PC-9 (cell line): ENCODE measurements around the gene CDKN2D. TPM values are rescaled to one million over a fixed set of nuclear protein-coding genes. Genes with fewer than 3 reads are reported as not detected.

Experiments used
- BruUV-seq: library from RNA; stranded (reverse); fragments of 400-500 nt; replicated peaks from 2 replicates; lab custom pipeline; 2021; lab: Mats Ljungman, UMichigan
- CTCF ChIA-PET: fragments of 300-600 bp; sonication (Branson Sonifier 250); formaldehyde crosslinking; loops from one replicate; lab custom pipeline; 2022; ENCODE audit warnings: antibody characterized with exemption; lab: Charles Lee
- POLR2A ChIA-PET: fragments of 300-600 bp; sonication (Branson Sonifier 250); formaldehyde crosslinking; loops from one replicate; lab custom pipeline; 2022; ENCODE audit warnings: antibody characterized with exemption; ENCODE audit not compliant: unreplicated experiment; lab: Charles Lee
- DNase-seq, 2 experiments: peaks; one replicate each; pipeline versions ENCODE4 v3.0.0 to v3.0.0-alpha.2; 2015 to 2022; ENCODE audit warnings: mixed read lengths in 1 of 2
- H2AFZ ChIP-seq: fragments of 200-600 bp; sonication (generic); 2 replicates; pipeline ENCODE4 v1.8.1; 2017; ENCODE audit warnings: antibody characterized with exemption
- H3F3A ChIP-seq: fragments of 200-600 bp; sonication (generic); 2 replicates; pipeline ENCODE4 v1.8.1; 2017; ENCODE audit warnings: antibody characterized with exemption, mild to moderate bottlenecking, low read depth; ENCODE audit not compliant: insufficient read depth
- H3K27ac ChIP-seq: fragments of 200-600 bp; sonication (generic); 2 replicates; pipeline ENCODE4 v1.6.1; 2016; ENCODE audit warnings: mixed run types
- H3K27me3 ChIP-seq: fragments of 200-600 bp; sonication (generic); 2 replicates; pipeline ENCODE4 v1.6.1; 2016; ENCODE audit warnings: low read depth, mixed run types; ENCODE audit not compliant: insufficient read depth
- H3K36me3 ChIP-seq: fragments of 200-600 bp; sonication (generic); 2 replicates; pipeline ENCODE4 v1.6.1; 2016; ENCODE audit warnings: low read depth, mixed run types
- H3K4me1 ChIP-seq: fragments of 200-600 bp; sonication (generic); replicated peaks from 2 replicates; pipeline ENCODE4 v1.6.1; 2016; ENCODE audit warnings: mixed run types; ENCODE audit not compliant: insufficient read depth
- H3K4me2 ChIP-seq: fragments of 200-600 bp; sonication (generic); 2 replicates; pipeline ENCODE4 v1.6.1; 2017; ENCODE audit warnings: mixed run types
- H3K4me3 ChIP-seq: fragments of 200-600 bp; sonication (generic); 2 replicates; pipeline ENCODE4 v1.6.1; 2016; ENCODE audit warnings: mixed run types
- H3K79me2 ChIP-seq: fragments of 200-600 bp; sonication (generic); 2 replicates; pipeline ENCODE4 v1.6.1; 2017; ENCODE audit warnings: low read depth, mixed run types
- H3K9me2 ChIP-seq: fragments of 200-600 bp; sonication (generic); 2 replicates; pipeline ENCODE4 v1.8.1; 2017; ENCODE audit warnings: mild to moderate bottlenecking; ENCODE audit not compliant: insufficient read depth
- H3K9me3 ChIP-seq: fragments of 200-600 bp; sonication (generic); 2 replicates; pipeline ENCODE4 v1.8.1; 2016; ENCODE audit warnings: low read depth; ENCODE audit not compliant: insufficient read depth
- H4K20me1 ChIP-seq: fragments of 200-600 bp; sonication (generic); 2 replicates; pipeline ENCODE4 v1.8.1; 2017; ENCODE audit not compliant: insufficient read depth
- CTCF ChIP-seq: fragments of 200-600 bp; sonication (generic); conservative IDR thresholded peaks from 2 replicates; pipeline ENCODE4 v1.6.1; 2017; ENCODE audit warnings: mixed run types, antibody characterized with exemption, mild to moderate bottlenecking, moderate library complexity
- EZH2 ChIP-seq: fragments of 200-600 bp; sonication (generic); IDR thresholded peaks from 2 replicates; pipeline ENCODE4 v1.8.0; 2017; ENCODE audit warnings: antibody characterized with exemption, low read depth
- intact Hi-C: fragments of 100-400 bp; cut with micrococcal nuclease; formaldehyde crosslinking; loops from one replicate; pipeline ENCODE4 v1.10.0; 2022; ENCODE audit not compliant: unreplicated experiment
- total RNA-seq: library from RNA; stranded (reverse); gene quantifications from 2 replicates; pipeline ENCODE4 v1.2.3, GENCODE V29; 2021

The CDKN2D gene
- total RNA-seq, 1 experiment from 2014 or later, result 8.3 TPM

GRCh38 chr19:10566408-10566657 is 2.4 kb downstream of the CDKN2D start:
- H2AFZ ChIP-seq, result 0 out of 2 replicates have a peak overlapping the region, but pooled peaks have one; percentile 55
- BruUV-seq, result no TSS peak
- no peaks in the 10 kb centered on the region for H3K9me2 ChIP-seq
- no peaks in the 10 kb centered on the region for H3K36me3 ChIP-seq
- H3K4me1 ChIP-seq, result peaks cover 30% of the 10 kb centered on the region
- H3F3A ChIP-seq, result peaks cover 36% of the 10 kb centered on the region
- H3K27me3 ChIP-seq, result no peaks in the 10 kb centered on the region
- 0 out of 2 replicates have a peak overlapping the region, but pooled peaks have one; percentile 6 for H3K27ac ChIP-seq
- POLR2A ChIA-PET, result interaction anchor here (0.5 kb wide), 1 partner anchor 56 kb away, joined by 4 read pairs; no protein-coding TSS in a partner anchor
- H3K79me2 ChIP-seq, result peaks cover 22% of the 10 kb centered on the region
- no peak for TF ChIP-seq EZH2
- no peak for TF ChIP-seq CTCF
- peak overlapping the region; percentile 97 for H3K4me2 ChIP-seq
- CTCF ChIA-PET, result interaction anchor here (0.6 to 1.3 kb wide), 2 partner anchors 15 to 36 kb away, joined by 3 to 7 read pairs; no protein-coding TSS in a partner anchor
- no peak for DNase-seq
- peak overlapping the region; percentile 77; the same call in 1 of the 2 replicates for H3K4me3 ChIP-seq
- intact Hi-C loops, result loop anchor here (5.0 to 10.0 kb wide), 2 partner anchors 144 to 302 kb away; partner anchors contain the start of gene PDE4A
- H4K20me1 ChIP-seq, result peaks cover 7% of the 10 kb centered on the region; the same call in 1 of the 2 replicates
- no peaks in the 10 kb centered on the region for H3K9me3 ChIP-seq

- Histone ChIP-seq H3K36me3 (no peaks in the 10 kb centered on the region), H3K27me3 (no peaks in the 10 kb centered on the region), H3K9me3 (no peaks in the 10 kb centered on the region), H2AFZ (peak within 1 kb of the TSS; percentile 89), H3K9me2 (no peaks in the 10 kb centered on the region), H4K20me1 (peaks cover 7% of the 10 kb centered on the region; the same call in 1 of the 2 replicates), H3K4me1 (peaks cover 30% of the 10 kb centered on the region), H3F3A (peaks cover 36% of the 10 kb centered on the region), H3K4me3 (peak within 1 kb of the TSS; percentile 77), H3K4me2 (peak within 1 kb of the TSS; percentile 97), H3K79me2 (peaks cover 22% of the 10 kb centered on the region), H3K27ac (peak within 1 kb of the TSS; percentile 6; the same call in 1 of the 2 replicates)
- BruUV-seq, result no TSS peak
- CTCF ChIA-PET, result interaction anchor here (0.6 to 1.3 kb wide), 2 partner anchors 15 to 37 kb away, joined by 3 to 7 read pairs; no protein-coding TSS in a partner anchor
- intact Hi-C loops, result loop anchor here (5.0 to 10.0 kb wide), 2 partner anchors 143 to 301 kb away; partner anchors contain the start of gene PDE4A
- DNase-seq, result peak; percentile 90 to 98
- POLR2A ChIA-PET, result interaction anchor here (0.5 kb wide), 2 partner anchors 28 to 56 kb away, joined by 3 to 4 read pairs; no protein-coding TSS in a partner anchor
- TF ChIP-seq EZH2 (no peak), CTCF (no peak; the same call in 1 of the 2 replicates)
Observed at GRCh38 chr19:10565567-10566407, 3.0 kb downstream of the CDKN2D start, which contains the start of gene KRI1. KRI1 (minus strand) TSS chr19:10566010; CDS start chr19:10565999, 11 bp downstream.

GRCh38 chr19:10565028-10565566 is 3.7 kb downstream of the CDKN2D start:
- H2AFZ ChIP-seq, result peak overlapping the region; percentile 89
- H3K9me2 ChIP-seq, result no peaks in the 10 kb centered on the region
- H3K27me3 ChIP-seq, result no peaks in the 10 kb centered on the region
- H4K20me1 ChIP-seq, result peaks cover 7% of the 10 kb centered on the region; the same call in 1 of the 2 replicates
- peaks cover 22% of the 10 kb centered on the region for H3K79me2 ChIP-seq
- H3K27ac ChIP-seq, result no peak overlapping the region; the same call in 1 of the 2 replicates
- H3K4me1 ChIP-seq, result peaks cover 30% of the 10 kb centered on the region
- H3K36me3 ChIP-seq, result peaks cover 2% of the 10 kb centered on the region; the same call in 1 of the 2 replicates
- no peaks in the 10 kb centered on the region for H3K9me3 ChIP-seq
- H3F3A ChIP-seq, result peaks cover 38% of the 10 kb centered on the region
- no peak; the same call in 1 of the 2 replicates for TF ChIP-seq CTCF
- no peak for TF ChIP-seq EZH2
- no peak for DNase-seq
- intact Hi-C loops, result loop anchor here (5.0 to 10.0 kb wide), 2 partner anchors 143 to 300 kb away; partner anchors contain the start of gene PDE4A
- CTCF ChIA-PET, result interaction anchor here (0.6 kb wide), 1 partner anchor 85 kb away, joined by 6 read pairs; no protein-coding TSS in a partner anchor
- peak overlapping the region; percentile 77 for H3K4me3 ChIP-seq
- BruUV-seq, result TSS peak; percentile 29
- H3K4me2 ChIP-seq, result peak overlapping the region; percentile 97
- POLR2A ChIA-PET, result interaction anchor here (0.5 kb wide), 1 partner anchor 28 kb away, joined by 3 read pairs; no protein-coding TSS in a partner anchor
